BE2C (cell line): ENCODE results near the gene ADM.

Source experiments
- DNase-seq: peaks from one replicate; pipeline ENCODE4 v3.0.0-alpha.2; 2020
- H3K27me3 ChIP-seq: fragments of 250-450 bp; sonication (Bioruptor Pico); 2 replicates; pipeline ENCODE4 v1.5.1; 2020; ENCODE audit warnings: mild to moderate bottlenecking
- H3K36me3 ChIP-seq: fragments of 250-450 bp; sonication (Bioruptor Pico); 2 replicates; pipeline ENCODE4 v1.5.1; 2020; ENCODE audit warnings: mild to moderate bottlenecking
- H3K4me1 ChIP-seq: fragments of 250-450 bp; sonication (Bioruptor Pico); 2 replicates; pipeline ENCODE4 v1.5.1; 2020
- H3K4me3 ChIP-seq: 2 replicates; pipeline ENCODE4 v1.5.1; 2011; ENCODE audit warnings: low read depth, low read length
- H3K9me3 ChIP-seq: fragments of 250-450 bp; sonication (Bioruptor Pico); 2 replicates; pipeline ENCODE4 v1.5.1; 2020
- TF ChIP-seq, protein P1 (sequence below): IDR thresholded peaks from 2 replicates; pipeline ENCODE4 v1.5.1; 2012; ENCODE audit warnings: mild to moderate bottlenecking, low read depth, low read length

The ADM gene

DNA sequence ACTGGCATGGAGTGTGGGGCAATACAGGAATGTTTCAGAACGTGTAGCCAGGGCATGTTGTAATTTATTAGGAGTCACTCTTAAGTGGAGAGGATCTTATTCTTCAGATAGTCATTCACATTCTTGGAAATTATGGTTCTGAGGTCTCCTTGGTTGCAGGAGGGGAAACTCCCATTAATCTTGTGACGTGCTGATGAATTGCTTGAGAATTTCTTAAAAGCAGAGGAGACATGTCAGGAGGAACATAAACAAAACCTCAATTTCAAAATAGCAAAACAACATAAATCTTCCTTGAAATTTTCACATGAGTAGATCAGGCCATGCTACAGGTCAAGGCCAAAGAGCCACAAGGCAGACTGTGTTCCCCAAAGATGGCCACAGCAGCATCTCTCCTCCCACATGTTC, 50.4 kb downstream of the ADM start:
- Histone ChIP-seq H3K4me1 (no peaks in the 10 kb centered on the region), H3K36me3 (no peaks in the 10 kb centered on the region), H3K27me3 (no peaks in the 10 kb centered on the region), H3K4me3 (no peak overlapping the region), H3K9me3 (no peaks in the 10 kb centered on the region)
- no peak for DNase-seq
- TF ChIP-seq, protein P1, sequence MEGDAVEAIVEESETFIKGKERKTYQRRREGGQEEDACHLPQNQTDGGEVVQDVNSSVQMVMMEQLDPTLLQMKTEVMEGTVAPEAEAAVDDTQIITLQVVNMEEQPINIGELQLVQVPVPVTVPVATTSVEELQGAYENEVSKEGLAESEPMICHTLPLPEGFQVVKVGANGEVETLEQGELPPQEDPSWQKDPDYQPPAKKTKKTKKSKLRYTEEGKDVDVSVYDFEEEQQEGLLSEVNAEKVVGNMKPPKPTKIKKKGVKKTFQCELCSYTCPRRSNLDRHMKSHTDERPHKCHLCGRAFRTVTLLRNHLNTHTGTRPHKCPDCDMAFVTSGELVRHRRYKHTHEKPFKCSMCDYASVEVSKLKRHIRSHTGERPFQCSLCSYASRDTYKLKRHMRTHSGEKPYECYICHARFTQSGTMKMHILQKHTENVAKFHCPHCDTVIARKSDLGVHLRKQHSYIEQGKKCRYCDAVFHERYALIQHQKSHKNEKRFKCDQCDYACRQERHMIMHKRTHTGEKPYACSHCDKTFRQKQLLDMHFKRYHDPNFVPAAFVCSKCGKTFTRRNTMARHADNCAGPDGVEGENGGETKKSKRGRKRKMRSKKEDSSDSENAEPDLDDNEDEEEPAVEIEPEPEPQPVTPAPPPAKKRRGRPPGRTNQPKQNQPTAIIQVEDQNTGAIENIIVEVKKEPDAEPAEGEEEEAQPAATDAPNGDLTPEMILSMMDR = no peak

GRCh38 chr11:10356161-10356560, 51.3 kb downstream of the ADM start:
- Histone ChIP-seq H3K4me3 (no peak overlapping the region), H3K27me3 (no peaks in the 10 kb centered on the region), H3K9me3 (no peaks in the 10 kb centered on the region), H3K36me3 (no peaks in the 10 kb centered on the region), H3K4me1 (no peaks in the 10 kb centered on the region)
- no peak for DNase-seq
- TF ChIP-seq, protein P1 = no peak
